Naive thymus-derived CD4-positive, alpha-beta T cell (primary cell): ENCODE measurements around the gene BIN1. TPM values are rescaled to one million over a fixed set of nuclear protein-coding genes. Genes with fewer than 3 reads are reported as not detected.

ENCODE experiments used
- ATAC-seq: fragments of 150-1000 bp; cut with Tn5 transposase; 2 replicates; pipeline ENCODE4 v1.10.0; 2021; ENCODE audit warnings: mild to moderate bottlenecking, moderate library complexity
- CTCF ChIA-PET: fragments of 350-600 bp; sonication (Branson Sonifier 250); formaldehyde crosslinking; loops from one replicate; lab custom pipeline; 2021; ENCODE audit warnings: antibody characterized with exemption; lab: Charles Lee
- POLR2A ChIA-PET: fragments of 350-600 bp; sonication (Branson Sonifier 250); formaldehyde crosslinking; loops from one replicate; lab custom pipeline; 2021; ENCODE audit warnings: antibody characterized with exemption, inconsistent platforms; lab: Charles Lee
- DNase-seq, 9 donors: peaks; one replicate each; pipeline versions ENCODE4 v3.0.0 to v3.0.0-alpha.2; 2020 to 2022; ENCODE audit warnings: mixed read lengths in 1 of 9
- H3K27ac ChIP-seq: one replicate; pipeline ENCODE4 v1.7.0; 2013; ENCODE audit warnings: mild to moderate bottlenecking, low read depth, low read length, moderate library complexity
- H3K27me3 ChIP-seq, 2 donors: one replicate each; pipeline ENCODE4 v1.7.0; 2013; ENCODE audit warnings: low read length in 2 of 2, mild to moderate bottlenecking in 2 of 2, moderate library complexity in 2 of 2; ENCODE audit not compliant: control insufficient read depth in 2 of 2, insufficient read depth in 2 of 2
- H3K36me3 ChIP-seq, 3 experiments: 1 replicate in 2 of 3; 2 replicates in 1 of 3; pipeline ENCODE4 v1.7.0; 2013; ENCODE audit warnings: low read length in 3 of 3, mild to moderate bottlenecking in 3 of 3, moderate library complexity in 1 of 3; ENCODE audit not compliant: insufficient read depth in 3 of 3, control insufficient read depth in 2 of 3
- H3K4me1 ChIP-seq, 2 donors: one replicate each; pipeline ENCODE4 v1.7.0; 2013; ENCODE audit warnings: low read length in 2 of 2, mild to moderate bottlenecking in 2 of 2, moderate library complexity in 1 of 2; ENCODE audit not compliant: control insufficient read depth in 2 of 2, insufficient read depth in 2 of 2
- H3K4me3 ChIP-seq: 2 replicates; pipeline ENCODE4 v1.7.0; 2013; ENCODE audit warnings: mild to moderate bottlenecking, low read length
- H3K9me3 ChIP-seq, 3 experiments: 1 replicate in 2 of 3; 2 replicates in 1 of 3; pipeline ENCODE4 v1.7.0; 2013; ENCODE audit warnings: low read length in 3 of 3; ENCODE audit not compliant: control insufficient read depth in 2 of 3
- H3K27ac Mint-ChIP-seq, 9 donors: one replicate each; pipeline ENCODE4 v1.8.0; 2020 to 2022; ENCODE audit warnings: mixed read lengths in 9 of 9, mild to moderate bottlenecking in 8 of 9, moderate library complexity in 5 of 9, inconsistent platforms in 2 of 9
- H3K27me3 Mint-ChIP-seq, 5 donors: one replicate each; pipeline ENCODE4 v1.8.0; 2021 to 2022; ENCODE audit warnings: mixed read lengths in 5 of 5, mild to moderate bottlenecking in 1 of 5
- H3K36me3 Mint-ChIP-seq, 5 donors: one replicate each; pipeline ENCODE4 v1.8.0; 2020 to 2022; ENCODE audit warnings: mixed read lengths in 5 of 5, mild to moderate bottlenecking in 3 of 5, inconsistent platforms in 1 of 5
- H3K4me1 Mint-ChIP-seq, 7 donors: one replicate each; pipeline ENCODE4 v1.8.0; 2020 to 2022; ENCODE audit warnings: mixed read lengths in 7 of 7, mild to moderate bottlenecking in 3 of 7, inconsistent platforms in 1 of 7
- H3K4me3 Mint-ChIP-seq, 10 donors: one replicate each; pipeline ENCODE4 v1.8.0; 2020 to 2022; ENCODE audit warnings: mild to moderate bottlenecking in 10 of 10, mixed read lengths in 10 of 10, moderate library complexity in 6 of 10, inconsistent platforms in 2 of 10
- H3K9me3 Mint-ChIP-seq, 11 donors: one replicate each; pipeline ENCODE4 v1.8.0; 2020 to 2022; ENCODE audit warnings: mixed read lengths in 11 of 11, mild to moderate bottlenecking in 4 of 11, inconsistent platforms in 1 of 11, moderate library complexity in 1 of 11
- intact Hi-C, 2 donors: fragments of 100-400 bp; cut with micrococcal nuclease; formaldehyde crosslinking; loops; one replicate each; pipeline ENCODE4 v1.15.1; 2023
- polyA plus RNA-seq, 2 donors: library from polyadenylated mRNA; unstranded; fragments of 300-500 nt; fragmentation: Illumina TruSeq; gene quantifications; one replicate each; pipeline ENCODE4 v1.2.3, GENCODE V29; 2021
- total RNA-seq, 6 experiments: library from RNA in 5 of 6; stranded (reverse) in 5 of 6; gene quantifications; 1 replicate in 5 of 6; 2 replicates in 1 of 6; pipeline ENCODE4 v1.2.3 and lab custom pipeline; 2021 to 2026

The BIN1 gene
- total and polyA plus RNA-seq, 7 experiments from 2014 or later: 103 to 161 (median 117) TPM

DNA sequence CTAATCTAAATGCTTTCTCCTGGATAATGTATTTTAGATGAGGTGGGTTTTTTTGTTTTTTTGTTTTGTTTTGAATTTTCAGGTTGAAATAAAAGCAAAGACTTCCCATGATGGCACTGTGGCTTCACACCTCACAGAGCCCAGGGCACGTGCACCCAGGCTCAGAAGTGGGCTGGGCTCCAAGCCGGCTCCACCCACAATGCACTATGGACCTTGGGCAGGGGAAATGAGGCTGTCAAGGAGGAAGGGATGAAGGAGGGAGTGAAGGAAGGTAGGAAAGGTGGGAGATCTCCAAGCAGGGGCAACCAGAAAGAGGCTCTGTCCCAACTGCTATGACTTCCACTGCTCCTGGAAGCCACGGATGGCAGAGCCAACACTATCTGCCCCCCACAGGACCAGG, 60.4 kb downstream of the BIN1 start:
- Mint-ChIP-seq H3K9me3 (no peaks in the 10 kb centered on the region), H3K27ac (peak overlapping the region in 5 of 9 donors; percentile 9 to 43 (median 32)), H3K4me3 (peak overlapping the region in 1 of 10 donors; percentile 13), H3K4me1 (peaks cover 0 to 4% (median 0%) of the 10 kb centered on the region in 7 donors), H3K36me3 (peaks cover 0 to 10% (median 4%) of the 10 kb centered on the region in 5 donors), H3K27me3 (no peaks in the 10 kb centered on the region)
- Histone ChIP-seq H3K9me3 (no peaks in the 10 kb centered on the region), H3K27ac (no peak overlapping the region), H3K36me3 (peaks cover 0 to 45% (median 5%) of the 10 kb centered on the region in 3 experiments), H3K4me1 (no peaks in the 10 kb centered on the region), H3K4me3 (no peak overlapping the region), H3K27me3 (no peaks in the 10 kb centered on the region)
- CTCF ChIA-PET: no interaction called here
- DNase-seq (peak in 1 of 9 donors; percentile 12), ATAC-seq (no peak)
- POLR2A ChIA-PET: no interaction called here
- intact Hi-C loops: no loop called here

DNA sequence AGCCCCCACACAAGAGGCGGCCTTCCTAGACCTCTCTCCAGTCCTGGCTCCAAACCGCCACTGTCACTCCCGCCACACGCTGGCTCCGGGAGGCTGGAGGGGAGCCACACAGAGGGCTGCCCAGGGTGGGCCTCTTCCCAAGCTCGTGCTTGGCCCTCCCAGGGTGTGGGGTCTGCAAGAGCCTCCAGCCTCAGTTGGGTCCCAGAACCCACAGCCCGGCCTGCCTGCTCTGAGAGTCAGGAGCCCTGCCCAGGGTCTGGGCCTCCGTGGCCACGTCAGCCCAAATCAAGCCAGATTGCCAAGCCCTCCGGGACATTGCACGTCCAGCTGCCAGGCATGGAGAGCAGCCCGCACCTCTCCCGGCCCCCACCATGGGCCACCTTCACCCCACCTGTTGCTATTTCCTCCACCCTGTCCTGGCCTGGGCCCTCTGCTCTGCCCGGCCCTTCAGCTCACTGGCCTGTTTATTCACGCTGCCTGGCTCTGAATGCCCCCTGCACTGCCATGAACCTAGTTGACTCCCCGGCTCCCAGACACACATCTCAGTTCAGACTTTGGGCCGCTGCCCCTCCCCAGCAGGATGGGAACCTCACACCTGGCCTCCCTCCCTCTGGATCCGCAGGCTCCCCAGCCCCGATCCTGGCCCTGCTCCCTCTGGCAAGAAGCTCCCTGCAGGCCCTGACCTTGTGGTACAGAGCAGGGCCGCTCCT, 61.0 kb downstream of the BIN1 start:
- Histone ChIP-seq H3K4me1 (no peaks in the 10 kb centered on the region), H3K36me3 (peaks cover 0 to 39% (median 5%) of the 10 kb centered on the region in 3 experiments), H3K4me3 (no peak overlapping the region), H3K27me3 (no peaks in the 10 kb centered on the region), H3K9me3 (no peaks in the 10 kb centered on the region), H3K27ac (no peak overlapping the region)
- Mint-ChIP-seq H3K4me1 (peaks cover 0 to 4% (median 0%) of the 10 kb centered on the region in 7 donors), H3K9me3 (no peaks in the 10 kb centered on the region), H3K36me3 (peaks cover 0 to 10% (median 4%) of the 10 kb centered on the region in 5 donors), H3K27ac (peak overlapping the region in 1 of 9 donors; percentile 22), H3K4me3 (no peak overlapping the region), H3K27me3 (no peaks in the 10 kb centered on the region)
- CTCF ChIA-PET: no interaction called here
- intact Hi-C loops: no loop called here
- POLR2A ChIA-PET: no interaction called here
- ATAC-seq (no peak), DNase-seq (no peak)

DNA sequence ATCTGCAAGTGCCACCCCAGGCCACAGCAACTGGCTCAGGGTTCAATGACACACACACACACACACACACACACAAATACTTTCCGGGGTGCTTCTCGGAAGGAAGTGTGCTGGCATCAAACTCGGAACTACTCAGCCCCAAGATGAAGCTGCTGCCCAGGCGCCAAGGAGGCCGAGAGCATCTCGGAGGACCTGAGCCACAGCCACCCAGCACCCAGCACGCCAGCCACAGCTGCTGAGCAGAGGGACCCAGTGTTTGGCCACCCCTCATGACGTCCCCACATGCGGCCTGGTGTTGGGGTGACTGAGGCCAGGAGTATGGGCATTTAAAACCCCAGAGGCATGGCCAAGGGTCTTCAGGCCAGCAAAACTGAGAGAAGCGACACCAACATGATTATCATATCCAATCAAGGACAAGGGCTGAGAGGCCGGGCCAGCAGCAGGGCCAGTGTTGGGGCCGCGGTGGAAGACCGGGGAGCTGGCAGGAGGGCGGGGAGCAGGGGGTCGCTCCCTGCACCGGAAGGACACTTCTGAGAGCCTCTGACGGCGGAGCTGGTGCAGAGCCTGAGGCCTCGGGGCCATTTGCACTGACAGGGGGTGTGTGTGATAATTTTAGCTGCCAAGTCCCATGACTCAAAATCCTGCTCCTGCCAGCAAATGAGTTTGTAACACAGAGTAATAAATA, 61.8 kb downstream of the BIN1 start:
- Histone ChIP-seq H3K9me3 (no peaks in the 10 kb centered on the region), H3K27me3 (no peaks in the 10 kb centered on the region), H3K36me3 (peaks cover 0 to 31% (median 5%) of the 10 kb centered on the region in 3 experiments), H3K4me1 (no peaks in the 10 kb centered on the region), H3K27ac (no peak overlapping the region), H3K4me3 (no peak overlapping the region)
- ChIA-PET POLR2A (no interaction called here), CTCF (no interaction called here)
- Mint-ChIP-seq H3K27ac (no peak overlapping the region), H3K36me3 (peaks cover 0 to 10% (median 4%) of the 10 kb centered on the region in 5 donors), H3K4me3 (no peak overlapping the region), H3K4me1 (peaks cover 0 to 4% (median 0%) of the 10 kb centered on the region in 7 donors), H3K27me3 (no peaks in the 10 kb centered on the region), H3K9me3 (no peaks in the 10 kb centered on the region)
- no peak for DNase-seq
- ATAC-seq: no peak
- intact Hi-C loops: no loop called here

DNA sequence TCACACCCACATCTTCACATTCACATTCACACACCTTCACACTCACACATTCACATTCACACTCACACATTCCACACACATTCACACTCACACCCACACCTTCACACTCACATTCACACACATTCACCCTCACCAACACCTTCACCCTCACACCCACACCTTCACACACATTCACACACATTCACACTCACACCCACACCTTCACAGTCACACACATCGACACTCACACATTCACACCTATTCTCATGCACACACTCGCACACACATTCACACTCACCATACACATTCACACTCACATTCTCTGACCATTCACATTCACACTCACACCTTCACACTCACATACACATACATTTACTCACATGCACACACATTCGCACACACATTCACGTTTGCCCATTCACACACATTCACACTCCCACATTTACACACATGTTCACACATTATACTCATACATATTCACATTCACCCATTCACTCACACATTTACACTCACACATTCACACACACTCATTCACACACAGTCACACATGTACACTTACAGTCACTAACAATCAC, 62.7 kb downstream of the BIN1 start:
- H3K27ac ChIP-seq: no peak overlapping the region
- H3K27me3 ChIP-seq: no peaks in the 10 kb centered on the region
- Mint-ChIP-seq H3K4me3 (no peak overlapping the region), H3K4me1 (peaks cover 0 to 3% (median 0%) of the 10 kb centered on the region in 7 donors), H3K27ac (no peak overlapping the region), H3K36me3 (peaks cover 0 to 10% (median 3%) of the 10 kb centered on the region in 5 donors), H3K9me3 (no peaks in the 10 kb centered on the region), H3K27me3 (no peaks in the 10 kb centered on the region)
- intact Hi-C loops: no loop called here
- H3K4me3 ChIP-seq: no peak overlapping the region
- no peak for ATAC-seq
- CTCF ChIA-PET: no interaction called here
- POLR2A ChIA-PET: no interaction called here
- H3K9me3 ChIP-seq: no peaks in the 10 kb centered on the region
- H3K4me1 ChIP-seq: no peaks in the 10 kb centered on the region
- peaks cover 0 to 22% (median 5%) of the 10 kb centered on the region in 3 experiments for H3K36me3 ChIP-seq
- no peak for DNase-seq

DNA sequence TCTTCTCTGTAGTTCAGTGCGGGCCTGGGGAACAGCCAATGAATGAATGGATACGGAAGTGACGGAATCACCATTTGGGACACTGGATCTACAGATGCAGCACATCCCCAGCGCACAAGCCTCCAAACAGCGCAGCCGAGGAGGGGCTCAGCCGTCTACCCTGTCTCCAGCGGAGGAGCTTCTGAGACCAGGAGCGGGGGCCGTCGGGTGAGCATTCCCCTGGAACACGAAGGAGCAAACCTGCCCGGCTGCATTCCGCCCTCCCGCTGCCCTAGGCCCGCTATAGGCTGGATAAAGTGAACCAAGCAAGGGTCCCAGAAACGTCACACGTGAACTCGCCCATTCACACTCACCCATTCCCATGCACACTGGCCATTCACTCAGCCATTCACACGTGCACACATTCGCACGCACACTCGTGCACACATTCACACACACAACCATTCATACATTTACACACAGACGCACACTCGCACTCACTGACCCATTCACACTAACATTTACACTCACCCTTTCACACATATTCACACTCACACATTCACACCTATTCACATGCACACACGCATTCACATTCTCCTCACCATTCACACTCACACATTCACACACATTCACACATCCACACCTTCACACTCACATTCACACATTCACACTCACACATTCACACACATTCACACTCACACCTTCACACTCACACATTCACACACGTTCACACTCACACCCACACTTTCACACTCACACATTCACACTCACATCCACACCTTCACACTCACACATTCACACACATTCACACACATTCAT, 63.4 kb downstream of the BIN1 start:
- Mint-ChIP-seq H3K4me3 (no peak overlapping the region), H3K36me3 (peaks cover 0 to 8% (median 2%) of the 10 kb centered on the region in 5 donors), H3K4me1 (peaks cover 0 to 3% (median 0%) of the 10 kb centered on the region in 7 donors), H3K27ac (no peak overlapping the region), H3K9me3 (peaks cover 0 to under 1% (median 0%) of the 10 kb centered on the region in 11 donors), H3K27me3 (no peaks in the 10 kb centered on the region)
- Histone ChIP-seq H3K27ac (no peak overlapping the region), H3K27me3 (no peaks in the 10 kb centered on the region), H3K36me3 (peaks cover 0 to 15% (median 1%) of the 10 kb centered on the region in 3 experiments), H3K4me1 (no peaks in the 10 kb centered on the region), H3K9me3 (no peaks in the 10 kb centered on the region), H3K4me3 (no peak overlapping the region)
- DNase-seq: peak in 1 of 9 donors; percentile 17
- POLR2A ChIA-PET: no interaction called here
- intact Hi-C loops: no loop called here
- CTCF ChIA-PET: no interaction called here
- no peak for ATAC-seq

DNA sequence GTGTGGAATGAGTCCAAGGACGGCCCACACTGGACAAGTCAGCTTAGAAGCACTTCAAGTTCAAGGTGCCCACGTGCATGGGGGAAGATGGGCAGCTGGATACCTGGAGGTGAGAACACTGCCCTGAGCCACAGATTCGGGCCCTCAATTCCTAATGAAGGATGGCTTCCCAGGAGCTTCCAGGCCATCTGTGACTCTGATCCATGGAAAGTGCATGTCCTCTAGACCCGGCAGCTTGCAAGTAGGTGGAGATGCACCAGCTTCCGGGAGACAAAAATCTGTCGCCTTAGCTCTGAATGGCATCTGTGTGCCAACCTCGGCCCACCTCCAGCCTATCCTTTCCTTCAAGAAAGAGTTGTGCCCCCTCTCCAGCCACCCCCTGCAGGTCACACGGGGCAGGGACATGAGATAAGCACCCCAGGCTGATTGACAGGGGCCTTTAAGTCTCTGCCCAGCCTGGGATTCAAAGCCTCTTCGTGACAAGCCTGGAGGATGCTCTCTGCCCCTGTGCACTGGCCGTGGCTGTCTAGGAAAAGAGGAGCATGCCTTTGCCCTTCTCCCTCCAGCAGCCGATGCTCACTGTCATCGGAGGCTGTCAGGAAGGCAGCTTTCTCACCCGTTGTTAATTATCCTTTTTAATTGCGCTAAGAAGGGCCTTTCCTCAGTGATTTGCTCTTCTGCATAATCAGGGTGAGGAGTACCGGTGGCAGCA, 65.5 kb downstream of the BIN1 start:
- Mint-ChIP-seq H3K27me3 (no peaks in the 10 kb centered on the region), H3K4me3 (no peak overlapping the region), H3K4me1 (peaks cover 0 to under 1% (median 0%) of the 10 kb centered on the region in 7 donors), H3K27ac (no peak overlapping the region), H3K9me3 (peaks cover 0 to 1% (median 0%) of the 10 kb centered on the region in 11 donors), H3K36me3 (no peaks in the 10 kb centered on the region)
- Histone ChIP-seq H3K27ac (no peak overlapping the region), H3K4me3 (no peak overlapping the region), H3K9me3 (no peaks in the 10 kb centered on the region), H3K36me3 (no peaks in the 10 kb centered on the region), H3K27me3 (no peaks in the 10 kb centered on the region), H3K4me1 (no peaks in the 10 kb centered on the region)
- intact Hi-C loops: no loop called here
- ChIA-PET CTCF (no interaction called here), POLR2A (no interaction called here)
- ATAC-seq: no peak
- no peak for DNase-seq
